ENCODE measurements around the gene SLC35B2. TPM values are rescaled to one million over a fixed set of nuclear protein-coding genes. Genes with fewer than 3 reads are reported as not detected.

The SLC35B2 gene
- total and polyA plus RNA-seq, 4 donors: 18.9 to 27.0 (median 21.1) TPM

- Histone ChIP-seq H3K27me3 (ENCODE audit: control insufficient read depth in 4 of 4, insufficient read depth in 4 of 4, low read length in 3 of 4) (no peaks in the 10 kb centered on the region), H3K4me3 (ENCODE audit: low read depth in 1 of 3, low read length in 3 of 3) (no peak overlapping the region), H3K9ac (ENCODE audit: low read depth in 1 of 2, low read length in 2 of 2) (no peak overlapping the region), H3K9me3 (ENCODE audit: control insufficient read depth in 4 of 4, low read length in 3 of 4) (no peaks in the 10 kb centered on the region), H3K27ac (ENCODE audit: low read depth in 1 of 2, low read length in 2 of 2) (peak overlapping the region in 1 of 2 donors; percentile 36), H3K36me3 (ENCODE audit: control insufficient read depth in 4 of 4, insufficient read depth in 3 of 4, low read depth in 1 of 4, low read length in 3 of 4) (peaks cover 10 to 63% (median 52%) of the 10 kb centered on the region in 4 donors), H3K4me1 (ENCODE audit: control insufficient read depth in 4 of 4, insufficient read depth in 4 of 4, low read length in 3 of 4) (peaks cover 5 to 27% (median 23%) of the 10 kb centered on the region in 4 donors)
- WGBS: 69% methylated on average over 6 of the region's 6 CpGs
- DNase-seq (ENCODE audit: low spot score): no peak
- TF ChIP-seq HNF4A (conservative IDR thresholded peaks at IDR 0.05) (no peak), HNF4G (IDR thresholded peaks at IDR 0.05) (no peak), FOXA1 (IDR thresholded peaks at IDR 0.05) (no peak), EGR1 (IDR thresholded peaks at IDR 0.05; ENCODE audit: low read depth in 2 of 2) (no peak), YY1 (IDR thresholded peaks at IDR 0.05) (no peak)
Observed at GRCh38 chr6:44250067-44250717, 7.1 kb downstream of the SLC35B2 start.

DNA sequence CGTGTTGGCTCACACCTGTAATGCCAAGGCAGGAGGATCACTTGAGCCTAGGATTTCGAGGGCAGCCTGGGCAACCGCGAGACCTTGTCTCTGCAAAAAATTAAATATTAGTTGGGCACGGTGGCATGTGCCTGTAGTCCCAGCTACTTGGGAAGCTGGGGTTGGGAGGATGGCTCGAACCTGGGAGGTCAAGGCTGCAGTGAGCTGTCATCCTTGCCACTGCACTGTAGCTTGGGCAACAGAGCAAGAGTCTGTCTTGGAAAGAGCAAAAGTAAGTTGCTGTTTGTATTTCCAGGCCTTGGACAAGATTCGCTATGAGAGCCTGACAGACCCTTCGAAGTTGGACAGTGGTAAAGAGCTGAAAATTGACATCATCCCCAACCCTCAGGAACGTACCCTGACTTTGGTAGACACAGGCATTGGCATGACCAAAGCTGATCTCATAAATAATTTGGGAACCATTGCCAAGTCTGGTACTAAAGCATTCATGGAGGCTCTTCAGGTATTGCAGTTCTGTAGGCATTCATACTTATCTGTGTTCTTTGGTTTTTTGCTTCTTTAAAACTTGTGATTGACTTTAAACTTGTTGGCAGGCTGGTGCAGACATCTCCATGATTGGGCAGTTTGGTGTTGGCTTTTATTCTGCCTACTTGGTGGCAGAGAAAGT is 8.1 kb downstream of the SLC35B2 start:
- TF ChIP-seq HNF4A (conservative IDR thresholded peaks at IDR 0.05) (no peak), EGR1 (IDR thresholded peaks at IDR 0.05; ENCODE audit: low read depth in 2 of 2) (no peak), TAF1 (conservative IDR thresholded peaks at IDR 0.05) (no peak), GABPA (IDR thresholded peaks at IDR 0.05 in 1 of 2, conservative IDR thresholded peaks at IDR 0.05 in 1 of 2) (no peak), SP1 (IDR thresholded peaks at IDR 0.05) (no peak), FOXA2 (IDR thresholded peaks at IDR 0.05) (no peak), RXRA (IDR thresholded peaks at IDR 0.05) (no peak), ZBTB33 (IDR thresholded peaks at IDR 0.05) (no peak), NR2F2 (IDR thresholded peaks at IDR 0.05) (no peak), YY1 (IDR thresholded peaks at IDR 0.05) (no peak), RAD21 (IDR thresholded peaks at IDR 0.05) (no peak), FOXA1 (IDR thresholded peaks at IDR 0.05) (no peak), ATF3 (IDR thresholded peaks at IDR 0.05) (no peak), HNF4G (IDR thresholded peaks at IDR 0.05) (no peak), JUND (IDR thresholded peaks at IDR 0.05) (no peak)
- TF ChIP-seq, protein P1, sequence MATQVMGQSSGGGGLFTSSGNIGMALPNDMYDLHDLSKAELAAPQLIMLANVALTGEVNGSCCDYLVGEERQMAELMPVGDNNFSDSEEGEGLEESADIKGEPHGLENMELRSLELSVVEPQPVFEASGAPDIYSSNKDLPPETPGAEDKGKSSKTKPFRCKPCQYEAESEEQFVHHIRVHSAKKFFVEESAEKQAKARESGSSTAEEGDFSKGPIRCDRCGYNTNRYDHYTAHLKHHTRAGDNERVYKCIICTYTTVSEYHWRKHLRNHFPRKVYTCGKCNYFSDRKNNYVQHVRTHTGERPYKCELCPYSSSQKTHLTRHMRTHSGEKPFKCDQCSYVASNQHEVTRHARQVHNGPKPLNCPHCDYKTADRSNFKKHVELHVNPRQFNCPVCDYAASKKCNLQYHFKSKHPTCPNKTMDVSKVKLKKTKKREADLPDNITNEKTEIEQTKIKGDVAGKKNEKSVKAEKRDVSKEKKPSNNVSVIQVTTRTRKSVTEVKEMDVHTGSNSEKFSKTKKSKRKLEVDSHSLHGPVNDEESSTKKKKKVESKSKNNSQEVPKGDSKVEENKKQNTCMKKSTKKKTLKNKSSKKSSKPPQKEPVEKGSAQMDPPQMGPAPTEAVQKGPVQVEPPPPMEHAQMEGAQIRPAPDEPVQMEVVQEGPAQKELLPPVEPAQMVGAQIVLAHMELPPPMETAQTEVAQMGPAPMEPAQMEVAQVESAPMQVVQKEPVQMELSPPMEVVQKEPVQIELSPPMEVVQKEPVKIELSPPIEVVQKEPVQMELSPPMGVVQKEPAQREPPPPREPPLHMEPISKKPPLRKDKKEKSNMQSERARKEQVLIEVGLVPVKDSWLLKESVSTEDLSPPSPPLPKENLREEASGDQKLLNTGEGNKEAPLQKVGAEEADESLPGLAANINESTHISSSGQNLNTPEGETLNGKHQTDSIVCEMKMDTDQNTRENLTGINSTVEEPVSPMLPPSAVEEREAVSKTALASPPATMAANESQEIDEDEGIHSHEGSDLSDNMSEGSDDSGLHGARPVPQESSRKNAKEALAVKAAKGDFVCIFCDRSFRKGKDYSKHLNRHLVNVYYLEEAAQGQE (IDR thresholded peaks at IDR 0.05): no peak
- TF ChIP-seq, protein P2, sequence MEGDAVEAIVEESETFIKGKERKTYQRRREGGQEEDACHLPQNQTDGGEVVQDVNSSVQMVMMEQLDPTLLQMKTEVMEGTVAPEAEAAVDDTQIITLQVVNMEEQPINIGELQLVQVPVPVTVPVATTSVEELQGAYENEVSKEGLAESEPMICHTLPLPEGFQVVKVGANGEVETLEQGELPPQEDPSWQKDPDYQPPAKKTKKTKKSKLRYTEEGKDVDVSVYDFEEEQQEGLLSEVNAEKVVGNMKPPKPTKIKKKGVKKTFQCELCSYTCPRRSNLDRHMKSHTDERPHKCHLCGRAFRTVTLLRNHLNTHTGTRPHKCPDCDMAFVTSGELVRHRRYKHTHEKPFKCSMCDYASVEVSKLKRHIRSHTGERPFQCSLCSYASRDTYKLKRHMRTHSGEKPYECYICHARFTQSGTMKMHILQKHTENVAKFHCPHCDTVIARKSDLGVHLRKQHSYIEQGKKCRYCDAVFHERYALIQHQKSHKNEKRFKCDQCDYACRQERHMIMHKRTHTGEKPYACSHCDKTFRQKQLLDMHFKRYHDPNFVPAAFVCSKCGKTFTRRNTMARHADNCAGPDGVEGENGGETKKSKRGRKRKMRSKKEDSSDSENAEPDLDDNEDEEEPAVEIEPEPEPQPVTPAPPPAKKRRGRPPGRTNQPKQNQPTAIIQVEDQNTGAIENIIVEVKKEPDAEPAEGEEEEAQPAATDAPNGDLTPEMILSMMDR (IDR thresholded peaks at IDR 0.05; ENCODE audit: low read depth, low read length, missing input control): no peak
- TF ChIP-seq, protein P3, sequence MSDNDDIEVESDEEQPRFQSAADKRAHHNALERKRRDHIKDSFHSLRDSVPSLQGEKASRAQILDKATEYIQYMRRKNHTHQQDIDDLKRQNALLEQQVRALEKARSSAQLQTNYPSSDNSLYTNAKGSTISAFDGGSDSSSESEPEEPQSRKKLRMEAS (IDR thresholded peaks at IDR 0.05): no peak
- Histone ChIP-seq H3K4me3 (ENCODE audit: low read depth in 1 of 3, low read length in 3 of 3) (peak overlapping the region; percentile 13 to 88 (median 23)), H3K9ac (ENCODE audit: low read depth in 1 of 2, low read length in 2 of 2) (no peak overlapping the region), H3K9me3 (ENCODE audit: control insufficient read depth in 4 of 4, low read length in 3 of 4) (no peaks in the 10 kb centered on the region), H3K27ac (ENCODE audit: low read depth in 1 of 2, low read length in 2 of 2) (peak overlapping the region; percentile 99 to 100), H3K4me1 (ENCODE audit: control insufficient read depth in 4 of 4, insufficient read depth in 4 of 4, low read length in 3 of 4) (peaks cover 5 to 27% (median 23%) of the 10 kb centered on the region in 4 donors), H3K27me3 (ENCODE audit: control insufficient read depth in 4 of 4, insufficient read depth in 4 of 4, low read length in 3 of 4) (no peaks in the 10 kb centered on the region), H3K36me3 (ENCODE audit: control insufficient read depth in 4 of 4, insufficient read depth in 3 of 4, low read depth in 1 of 4, low read length in 3 of 4) (peaks cover 10 to 54% (median 47%) of the 10 kb centered on the region in 4 donors)
- no peak for DNase-seq (ENCODE audit: low spot score)
- WGBS: 83% methylated on average over 9 of the region's 9 CpGs
